Stimulated activated naive CD4-positive, alpha-beta T cell (primary cell): ENCODE results near the gene NIF3L1.

Experiments used
- DNase-seq, 6 experiments: peaks; one replicate each; lab custom pipeline; 2025; lab: John Stamatoyannopoulos, UW

Gene NIF3L1, protein sequence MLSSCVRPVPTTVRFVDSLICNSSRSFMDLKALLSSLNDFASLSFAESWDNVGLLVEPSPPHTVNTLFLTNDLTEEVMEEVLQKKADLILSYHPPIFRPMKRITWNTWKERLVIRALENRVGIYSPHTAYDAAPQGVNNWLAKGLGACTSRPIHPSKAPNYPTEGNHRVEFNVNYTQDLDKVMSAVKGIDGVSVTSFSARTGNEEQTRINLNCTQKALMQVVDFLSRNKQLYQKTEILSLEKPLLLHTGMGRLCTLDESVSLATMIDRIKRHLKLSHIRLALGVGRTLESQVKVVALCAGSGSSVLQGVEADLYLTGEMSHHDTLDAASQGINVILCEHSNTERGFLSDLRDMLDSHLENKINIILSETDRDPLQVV

DNA sequence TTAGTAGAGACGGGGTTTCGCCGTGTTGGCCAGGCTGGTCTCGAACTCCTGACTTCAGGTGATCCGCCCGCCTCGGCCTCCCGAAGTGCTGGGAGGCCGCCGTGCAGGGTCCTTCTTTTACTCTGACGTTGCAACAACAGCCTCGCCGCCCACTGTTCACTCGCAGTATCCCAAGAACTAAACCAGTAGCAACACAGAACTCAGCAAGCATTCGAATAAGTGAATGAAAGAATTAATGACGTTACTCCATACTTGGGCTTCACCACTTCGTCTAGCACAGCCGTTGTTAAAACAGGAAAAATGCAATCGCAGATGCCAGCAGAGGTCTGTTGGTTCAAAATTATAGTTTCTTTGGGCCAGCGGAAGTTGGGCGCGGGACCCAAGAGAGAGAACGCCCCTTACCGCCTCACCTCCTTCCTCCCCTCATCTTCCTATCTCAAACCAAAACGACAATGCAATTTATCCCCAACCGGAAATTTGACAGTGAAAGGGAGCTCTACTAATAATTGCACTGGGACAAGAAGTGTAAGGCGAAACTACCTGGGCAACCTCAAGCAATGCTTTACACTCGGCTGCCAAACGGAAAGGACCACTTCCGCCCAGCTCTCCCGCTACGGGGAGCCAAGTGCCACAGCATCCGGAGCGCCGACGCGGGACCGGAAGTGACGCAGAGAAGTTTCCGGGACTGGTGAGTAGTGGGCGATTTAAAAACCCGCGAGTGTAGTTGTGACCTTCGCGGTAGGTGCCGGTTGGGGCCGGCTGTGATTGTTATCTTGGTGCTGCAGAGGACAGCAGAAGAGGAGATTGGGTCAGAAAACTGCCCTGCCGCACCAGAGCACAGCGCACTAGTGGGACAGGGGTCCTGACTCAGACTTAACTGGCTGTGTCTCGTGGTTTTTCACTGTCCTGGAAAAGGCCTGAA is at the start of gene NIF3L1, which contains the start of gene PPIL3:
Gene NIF3L1, plus strand, starts transcription at position 668 of the 922 bp plus-strand sequence. CDS start 2,573 bp downstream, outside the sequence.
Gene PPIL3, minus strand, starts transcription at position 374 of the 922 bp plus-strand sequence. CDS start 1,462 bp downstream, outside the sequence.
- DNase-seq = peak; percentile 88 to 97 (median 94)

GRCh38 chr2:200839513-200839912 is 49.7 kb upstream of the NIF3L1 start:
- DNase-seq = no peak

DNA sequence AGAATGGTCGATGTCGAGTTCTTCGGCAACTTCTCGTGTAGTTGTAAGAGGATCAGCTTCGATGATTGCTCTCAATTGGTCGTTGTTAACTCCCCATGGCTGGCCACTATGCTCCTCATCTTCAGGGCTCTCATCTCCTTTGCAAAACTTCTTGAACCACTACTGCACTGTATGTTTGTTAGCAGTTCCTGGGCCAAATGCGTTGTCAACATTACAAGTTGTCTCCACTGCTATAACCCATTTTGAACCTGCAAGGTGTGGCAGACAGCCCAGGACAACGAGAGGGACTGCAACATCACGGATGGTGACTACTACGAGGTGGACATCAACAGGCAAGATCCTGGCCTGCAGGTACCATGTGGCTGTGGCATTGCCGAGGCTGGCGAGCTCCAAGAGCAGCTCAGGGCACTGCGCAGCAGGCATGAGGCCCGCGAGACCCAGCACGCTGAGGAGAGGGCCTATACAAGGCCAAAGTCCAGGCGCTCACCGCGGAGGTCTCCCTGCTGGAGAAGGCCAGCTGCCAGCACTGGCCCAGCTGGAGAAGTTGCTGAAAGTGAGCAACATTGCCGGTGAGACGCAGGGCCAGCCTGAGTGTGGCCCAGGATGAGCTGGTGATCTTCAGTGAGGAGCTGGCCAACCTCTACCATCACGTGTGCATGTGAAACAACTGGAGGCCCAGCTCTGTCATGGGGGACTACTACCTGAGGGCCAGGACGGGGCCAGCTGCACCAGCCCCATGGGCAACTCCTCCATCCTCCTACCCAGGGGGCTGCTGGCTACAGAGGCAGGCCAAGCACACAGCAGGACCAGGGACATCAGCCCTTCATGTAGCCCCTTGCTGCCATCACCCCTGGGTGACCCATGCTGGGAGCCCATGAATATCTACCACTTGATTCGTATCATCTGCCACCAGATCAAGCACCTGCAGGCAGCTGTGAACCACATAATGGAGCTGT is 44.9 kb upstream of the NIF3L1 start:
- no peak for DNase-seq

GRCh38 chr2:200845194-200845593 is 44.0 kb upstream of the NIF3L1 start:
- no peak for DNase-seq

GRCh38 chr2:200845669-200846325 is 43.4 kb upstream of the NIF3L1 start:
- DNase-seq = no peak

DNA sequence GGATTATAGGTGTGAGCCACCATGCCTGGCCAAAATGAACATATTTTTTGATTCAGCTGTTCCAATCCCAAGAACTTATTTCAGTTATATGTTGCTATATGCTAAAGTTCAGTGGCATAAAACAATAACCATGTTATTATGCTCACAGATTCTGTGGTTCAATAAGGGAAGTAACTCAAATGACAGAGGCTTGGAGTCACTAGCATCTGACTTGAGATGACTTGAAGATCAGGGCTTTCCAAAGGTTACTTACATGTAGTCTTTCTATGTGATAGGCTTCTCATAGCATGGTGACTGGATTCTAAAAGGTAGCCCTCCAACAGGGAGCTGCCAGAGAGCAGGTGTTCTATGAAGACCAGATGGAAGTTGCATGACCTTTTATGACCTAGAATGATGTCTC is 41.9 kb upstream of the NIF3L1 start:
- no peak for DNase-seq

GRCh38 chr2:200847939-200848338 is 41.2 kb upstream of the NIF3L1 start:
- no peak for DNase-seq

GRCh38 chr2:200850512-200851256 is 38.5 kb upstream of the NIF3L1 start:
- DNase-seq = no peak

GRCh38 chr2:200851398-200852248 is 37.5 kb upstream of the NIF3L1 start:
- DNase-seq = peak in 1 of 6 experiments; percentile 51

DNA sequence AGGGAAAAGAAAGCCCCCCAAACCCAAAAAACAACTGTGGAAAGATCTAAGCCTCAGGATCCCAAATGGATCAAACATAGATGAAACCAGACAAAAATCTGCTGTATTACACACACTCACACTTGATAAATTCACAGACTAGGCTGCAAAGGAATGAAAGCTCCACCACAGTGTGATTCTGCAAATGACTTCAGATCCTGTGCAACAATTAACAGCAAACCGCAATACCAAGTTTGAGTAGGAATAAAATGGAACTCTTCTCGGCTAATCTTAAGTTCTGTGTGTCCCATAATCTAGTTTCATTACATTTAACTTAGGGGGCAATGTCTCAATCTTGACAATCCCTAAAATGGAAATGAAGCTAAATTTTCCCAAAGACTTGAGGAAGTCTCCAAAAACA is 36.6 kb upstream of the NIF3L1 start:
- no peak for DNase-seq

- DNase-seq = no peak
Observed at GRCh38 chr2:200856806-200857205, 32.4 kb upstream of the NIF3L1 start.

- peak in 2 of 6 experiments; percentile 21 to 41 for DNase-seq
Observed at GRCh38 chr2:200860092-200860795, 28.9 kb upstream of the NIF3L1 start.

DNA sequence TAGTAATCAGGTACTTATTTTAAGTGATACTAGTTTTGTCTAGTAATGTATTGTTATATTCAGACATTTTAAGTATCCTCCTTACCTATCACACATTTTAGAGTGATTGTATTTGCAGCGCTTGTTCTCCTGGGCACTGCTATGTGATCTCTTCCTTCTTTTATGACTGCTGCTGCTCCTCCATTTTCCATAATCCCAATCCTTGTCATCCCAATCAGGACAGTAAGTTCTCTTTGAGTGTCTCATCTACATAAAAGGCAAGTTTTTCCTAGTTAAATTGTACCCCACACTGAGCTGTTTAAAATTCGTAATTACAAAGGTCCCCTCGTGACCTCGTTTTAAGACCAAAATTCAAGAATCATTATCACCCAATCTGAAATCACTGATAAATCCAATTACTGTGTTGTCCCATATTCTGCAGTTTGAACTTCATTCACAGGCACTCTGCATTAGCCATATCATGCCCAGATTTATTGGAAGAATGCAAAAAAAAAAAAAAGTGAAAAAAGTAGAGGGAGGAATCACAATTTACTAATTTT is 27.5 kb upstream of the NIF3L1 start:
- DNase-seq = peak in 1 of 6 experiments; percentile 26

- peak; percentile 20 to 75 (median 52) for DNase-seq
Observed at GRCh38 chr2:200862532-200863000, 26.6 kb upstream of the NIF3L1 start.

DNA sequence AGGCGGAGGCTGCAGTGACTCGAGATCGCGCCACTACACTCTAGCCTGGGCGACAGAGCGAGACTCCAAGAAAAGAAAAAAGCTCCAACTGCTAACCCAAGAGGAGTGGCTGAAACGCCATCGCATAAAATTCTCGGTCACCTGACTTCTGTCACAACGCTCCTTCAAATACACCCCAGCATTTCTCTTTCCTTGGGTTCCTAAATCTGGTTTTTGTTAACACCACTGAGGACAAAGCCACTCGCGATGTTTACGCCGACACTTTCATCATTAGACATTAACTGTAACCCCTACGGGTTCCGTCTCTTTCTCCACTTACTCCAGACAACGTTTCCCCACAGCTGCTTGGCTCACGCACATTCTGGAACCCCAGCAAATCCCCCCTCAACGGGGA is 25.4 kb upstream of the NIF3L1 start:
- DNase-seq = peak in 3 of 6 experiments; percentile 37 to 38 (median 37)

- peak; percentile 93 to 97 (median 95) for DNase-seq
Observed at GRCh38 chr2:200864176-200865034, 24.8 kb upstream of the NIF3L1 start, which contains the start of gene CLK1. Gene CLK1, minus strand, starts transcription at chr2:200864658. Its CDS starts 2,796 bp downstream, at chr2:200861862.

- no peak for DNase-seq
Observed at GRCh38 chr2:200869014-200869413, 20.2 kb upstream of the NIF3L1 start.
